Panc1 (cell line): ENCODE results near the gene TEPSIN.

Experiments
- POLR2AphosphoS5 ChIP-seq: IDR thresholded peaks from 2 replicates; pipeline ENCODE4 v1.6.1; 2012; ENCODE audit warnings: mild to moderate bottlenecking, low read depth, low read length, moderate library complexity
- SIN3A ChIP-seq: IDR thresholded peaks from 2 replicates; pipeline ENCODE4 v1.6.1; 2012; ENCODE audit warnings: low read depth, mild to moderate bottlenecking, low read length, moderate library complexity, borderline replicate concordance; ENCODE audit not compliant: insufficient read depth
- TCF7L2 ChIP-seq: IDR thresholded peaks from 2 replicates; pipeline ENCODE4 v1.6.1; 2011; ENCODE audit warnings: mild to moderate bottlenecking, low read depth, low read length, inconsistent platforms
- TF ChIP-seq, protein P1 (sequence below): fragments of 450-650 bp; IDR thresholded peaks from 2 replicates; pipeline ENCODE4 v1.5.1; 2017; ENCODE audit warnings: mild to moderate bottlenecking

DNA sequence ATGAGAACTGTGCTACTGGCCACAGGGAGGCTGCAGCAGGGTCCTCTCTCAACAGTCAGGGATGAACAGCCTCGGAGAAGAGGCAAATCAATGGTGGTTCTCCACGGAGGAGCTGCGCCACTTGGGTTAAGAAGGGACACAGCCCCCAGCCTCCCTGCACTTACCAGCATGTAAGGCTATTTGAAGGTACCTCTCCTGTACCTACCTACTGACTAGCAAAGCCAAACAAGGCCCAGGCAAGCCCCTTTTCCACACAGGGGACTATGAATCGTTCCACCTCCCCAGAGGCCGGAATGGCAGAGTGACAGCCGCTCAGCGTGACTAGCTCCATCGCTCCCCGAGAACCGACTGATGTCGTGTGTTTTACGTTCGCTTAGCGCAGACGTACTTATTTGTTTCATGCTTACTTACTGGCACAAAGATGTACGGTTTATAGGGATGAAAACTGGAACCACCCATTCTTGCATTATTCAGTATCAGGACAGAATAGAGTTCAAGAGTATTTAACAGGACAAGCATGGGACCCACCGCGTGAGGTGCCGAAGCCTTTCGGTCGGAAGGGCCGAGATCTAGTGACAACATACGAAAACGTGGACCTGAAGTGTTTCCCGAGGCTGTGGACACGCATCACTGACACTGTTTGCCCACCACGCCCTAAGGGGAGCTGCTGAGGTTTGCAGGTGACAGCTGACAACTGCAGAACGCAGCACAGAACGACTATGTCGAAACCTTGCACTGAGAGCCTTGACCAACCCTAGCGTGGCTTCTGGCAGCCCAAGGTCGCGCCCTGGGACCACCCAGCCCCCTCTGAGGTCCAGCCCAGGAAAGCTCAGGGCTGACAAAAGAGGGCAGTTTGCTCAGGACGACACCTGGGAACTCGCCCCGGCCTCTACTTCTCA, 1.0 kb downstream of the TEPSIN start:
- TF ChIP-seq, protein P1, sequence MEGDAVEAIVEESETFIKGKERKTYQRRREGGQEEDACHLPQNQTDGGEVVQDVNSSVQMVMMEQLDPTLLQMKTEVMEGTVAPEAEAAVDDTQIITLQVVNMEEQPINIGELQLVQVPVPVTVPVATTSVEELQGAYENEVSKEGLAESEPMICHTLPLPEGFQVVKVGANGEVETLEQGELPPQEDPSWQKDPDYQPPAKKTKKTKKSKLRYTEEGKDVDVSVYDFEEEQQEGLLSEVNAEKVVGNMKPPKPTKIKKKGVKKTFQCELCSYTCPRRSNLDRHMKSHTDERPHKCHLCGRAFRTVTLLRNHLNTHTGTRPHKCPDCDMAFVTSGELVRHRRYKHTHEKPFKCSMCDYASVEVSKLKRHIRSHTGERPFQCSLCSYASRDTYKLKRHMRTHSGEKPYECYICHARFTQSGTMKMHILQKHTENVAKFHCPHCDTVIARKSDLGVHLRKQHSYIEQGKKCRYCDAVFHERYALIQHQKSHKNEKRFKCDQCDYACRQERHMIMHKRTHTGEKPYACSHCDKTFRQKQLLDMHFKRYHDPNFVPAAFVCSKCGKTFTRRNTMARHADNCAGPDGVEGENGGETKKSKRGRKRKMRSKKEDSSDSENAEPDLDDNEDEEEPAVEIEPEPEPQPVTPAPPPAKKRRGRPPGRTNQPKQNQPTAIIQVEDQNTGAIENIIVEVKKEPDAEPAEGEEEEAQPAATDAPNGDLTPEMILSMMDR: no peak
- TF ChIP-seq SIN3A (no peak), POLR2AphosphoS5 (no peak), TCF7L2 (no peak)
